Prostate gland (tissue), 2 donors: ENCODE results near the gene OR2G2. TPM values are rescaled to one million over a fixed set of nuclear protein-coding genes. Genes with fewer than 3 reads are reported as not detected.

Experiments
- DNase-seq: peaks from one replicate; pipeline ENCODE4 v3.0.0-alpha.2; 2019; ENCODE audit warnings: low spot score
- H3K27ac ChIP-seq, 2 donors: fragments of 200-600 bp; sonication (generic); 2 replicates each; pipeline ENCODE4 v1.5.1; 2017 to 2019
- H3K27me3 ChIP-seq: fragments of 200-600 bp; sonication (generic); replicated peaks from 2 replicates; pipeline ENCODE4 v1.5.1; 2019; ENCODE audit not compliant: insufficient read depth
- H3K36me3 ChIP-seq, 2 donors: fragments of 200-600 bp; sonication (generic); 1 replicate in 1 of 2; 2 replicates in 1 of 2; pipeline versions ENCODE4 v1.5.1 to v1.8.1; 2017 to 2019
- H3K4me1 ChIP-seq: fragments of 200-600 bp; sonication (generic); replicated peaks from 2 replicates; pipeline ENCODE4 v1.5.1; 2019
- H3K4me3 ChIP-seq, 2 donors: fragments of 200-600 bp; sonication (generic); 2 replicates each; pipeline ENCODE4 v1.5.1; 2017 to 2019
- H3K9me3 ChIP-seq: fragments of 200-600 bp; sonication (generic); 2 replicates; pipeline ENCODE4 v1.5.1; 2017
- CTCF ChIP-seq, 4 experiments: fragments of 200-600 bp in 2 of 4; fragments of 450-650 bp in 2 of 4; sonication (generic) in 2 of 4; IDR thresholded peaks; 1 replicate in 3 of 4; 2 replicates in 1 of 4; pipeline ENCODE4 v1.5.1; 2016 to 2019; ENCODE audit warnings: antibody characterized with exemption in 4 of 4, mild to moderate bottlenecking in 2 of 4, moderate library complexity in 2 of 4
- POLR2A ChIP-seq: fragments of 450-650 bp; IDR thresholded peaks from one replicate; pipeline ENCODE4 v1.6.1; 2016; ENCODE audit warnings: antibody characterized with exemption, mild to moderate bottlenecking
- POLR2AphosphoS5 ChIP-seq: sonication (generic); formaldehyde crosslinking; IDR thresholded peaks from one replicate; pipeline ENCODE4 v1.6.1; 2017; ENCODE audit warnings: antibody characterized with exemption
- WGBS: methylation state at CpG from one replicate; pipeline ENCODE4 v1.1.5; 2018; 5-methylcytosine and 5-hydroxymethylcytosine counted together
- intact Hi-C: fragments of 100-400 bp; cut with DNase I; formaldehyde crosslinking; loops from one replicate; pipeline ENCODE4 v1.14.2; 2022
- total RNA-seq, 2 donors: library from RNA; depleted of rRNA; stranded (reverse); fragments of >200 nt; gene quantifications; one replicate each; pipeline ENCODE4 v1.1.0, GENCODE V29; 2016

Gene OR2G2
- total RNA-seq: not detected

- TF ChIP-seq POLR2AphosphoS5 (no peak), CTCF (IDR thresholded peaks at IDR 0.05) (no peak), POLR2A (no peak)
- no peak within 1 kb of the TSS for H3K27ac ChIP-seq
- H3K9me3 ChIP-seq: no peaks in the 10 kb centered on the region
- H3K36me3 ChIP-seq: no peaks in the 10 kb centered on the region
- intact Hi-C loops: no loop called here
- DNase-seq: no peak
- H3K27me3 ChIP-seq: no peaks in the 10 kb centered on the region
- WGBS: 96% methylated on average over 2 of the region's 2 CpGs
- no peak within 1 kb of the TSS for H3K4me3 ChIP-seq
- H3K4me1 ChIP-seq: no peaks in the 10 kb centered on the region
Measured at GRCh38 chr1:247588060-247588459, at the start of gene OR2G2. Gene OR2G2, plus strand, starts transcription at chr1:247588360. Its CDS starts 0 bp downstream, at chr1:247588360.

GRCh38 chr1:247538561-247538960, 49.6 kb upstream of the OR2G2 start:
- intact Hi-C loops: no loop called here
- no peak for DNase-seq
- H3K27me3 ChIP-seq: no peaks in the 10 kb centered on the region
- no peaks in the 10 kb centered on the region for H3K4me1 ChIP-seq
- 92% methylated on average over 5 of the region's 5 CpGs for WGBS
- H3K4me3 ChIP-seq: no peak overlapping the region
- no peaks in the 10 kb centered on the region for H3K9me3 ChIP-seq
- no peaks in the 10 kb centered on the region for H3K36me3 ChIP-seq
- TF ChIP-seq POLR2A (no peak), POLR2AphosphoS5 (no peak), CTCF (IDR thresholded peaks at IDR 0.05) (no peak)
- H3K27ac ChIP-seq: no peak overlapping the region

- WGBS: 54% methylated on average over 6 of the region's 6 CpGs
- no peaks in the 10 kb centered on the region for H3K9me3 ChIP-seq
- no peak for TF ChIP-seq POLR2A
Measured at GRCh38 chr1:247539215-247539614, 48.9 kb upstream of the OR2G2 start.

GRCh38 chr1:247540581-247540980, 47.6 kb upstream of the OR2G2 start:
- WGBS: 45% methylated on average over 7 of the region's 7 CpGs
- Histone ChIP-seq H3K36me3 (no peaks in the 10 kb centered on the region), H3K4me3 (no peak overlapping the region), H3K4me1 (no peaks in the 10 kb centered on the region), H3K27ac (no peak overlapping the region), H3K27me3 (no peaks in the 10 kb centered on the region), H3K9me3 (no peaks in the 10 kb centered on the region)
- TF ChIP-seq POLR2AphosphoS5 (no peak), POLR2A (no peak), CTCF (IDR thresholded peaks at IDR 0.05) (no peak)
- intact Hi-C loops: no loop called here
- DNase-seq: no peak

More at GRCh38 chr1:247539215-247539614, 48.9 kb upstream of the OR2G2 start:
- no peak overlapping the region for H3K27ac ChIP-seq
- DNase-seq: no peak
- H3K4me1 ChIP-seq: no peaks in the 10 kb centered on the region
- intact Hi-C loops: no loop called here
- H3K4me3 ChIP-seq: no peak overlapping the region
- no peaks in the 10 kb centered on the region for H3K36me3 ChIP-seq
- no peaks in the 10 kb centered on the region for H3K27me3 ChIP-seq

- Histone ChIP-seq H3K4me3 (no peak overlapping the region), H3K9me3 (no peaks in the 10 kb centered on the region), H3K27ac (no peak overlapping the region), H3K27me3 (no peaks in the 10 kb centered on the region), H3K4me1 (no peaks in the 10 kb centered on the region), H3K36me3 (no peaks in the 10 kb centered on the region)
- 81% methylated on average over 3 of the region's 3 CpGs for WGBS
- TF ChIP-seq CTCF (IDR thresholded peaks at IDR 0.05) (no peak), POLR2AphosphoS5 (no peak), POLR2A (no peak)
- intact Hi-C loops: no loop called here
- DNase-seq: no peak
Measured at GRCh38 chr1:247542811-247543210, 45.3 kb upstream of the OR2G2 start.
